GM23338 (cell line): ENCODE results near the gene PCDHB16. TPM values are rescaled to one million over a fixed set of nuclear protein-coding genes. Genes with fewer than 3 reads are reported as not detected.
"Not testable (repeated sequence)": the region's sequence is repeated elsewhere in the genome, so short reads cannot be mapped to it uniquely, and the experiment has no call there.

Experiments
- ATAC-seq: fragments of 200-7000 bp; cut with Tn5 transposase; 3 replicates; pipeline ENCODE4 v1.9.1; 2020
- DNase-seq: peaks from one replicate; pipeline ENCODE4 v3.0.0-alpha.2; 2015; ENCODE audit warnings: low spot score
- H2AFZ ChIP-seq: fragments of 200-600 bp; sonication (generic); 2 replicates; pipeline ENCODE4 v1.8.0; 2016; ENCODE audit warnings: antibody characterized with exemption, mild to moderate bottlenecking, moderate library complexity
- H3F3A ChIP-seq: fragments of 200-600 bp; sonication (generic); replicated peaks from 2 replicates; pipeline ENCODE4 v1.8.0; 2017; ENCODE audit warnings: antibody characterized with exemption, mixed run types, low read depth
- H3K27ac ChIP-seq: fragments of 200-600 bp; sonication (generic); 2 replicates; pipeline ENCODE4 v1.6.1; 2016; ENCODE audit warnings: low read depth
- H3K27me3 ChIP-seq: fragments of 200-600 bp; sonication (generic); 2 replicates; pipeline ENCODE4 v1.8.0; 2016; ENCODE audit warnings: mild to moderate bottlenecking, mixed run types, moderate library complexity; ENCODE audit not compliant: insufficient read depth
- H3K36me3 ChIP-seq: fragments of 200-600 bp; sonication (generic); 2 replicates; pipeline ENCODE4 v1.8.0; 2016; ENCODE audit warnings: mild to moderate bottlenecking; ENCODE audit not compliant: insufficient read depth
- H3K4me1 ChIP-seq: fragments of 200-600 bp; sonication (generic); 2 replicates; pipeline ENCODE4 v1.8.0; 2016; ENCODE audit warnings: mild to moderate bottlenecking, moderate library complexity; ENCODE audit not compliant: insufficient read depth
- H3K4me2 ChIP-seq: fragments of 200-600 bp; sonication (generic); 2 replicates; pipeline ENCODE4 v1.7.1; 2017; ENCODE audit warnings: mixed run types
- H3K4me3 ChIP-seq: fragments of 200-600 bp; sonication (generic); 2 replicates; pipeline ENCODE4 v1.6.1; 2016; ENCODE audit warnings: mixed run types
- H3K79me2 ChIP-seq: fragments of 200-600 bp; sonication (generic); replicated peaks from 2 replicates; pipeline ENCODE4 v1.8.0; 2017; ENCODE audit warnings: mild to moderate bottlenecking; ENCODE audit not compliant: insufficient read depth
- H3K9me2 ChIP-seq: fragments of 200-600 bp; sonication (generic); 2 replicates; pipeline ENCODE4 v1.8.0; 2017; ENCODE audit not compliant: insufficient read depth
- H4K20me1 ChIP-seq: fragments of 200-600 bp; sonication (generic); replicated peaks from 2 replicates; pipeline ENCODE4 v1.8.0; 2017; ENCODE audit warnings: mild to moderate bottlenecking; ENCODE audit not compliant: insufficient read depth
- H3K27ac Mint-ChIP-seq: 2 replicates; pipeline ENCODE4 v1.8.0; 2020; ENCODE audit warnings: inconsistent platforms, mild to moderate bottlenecking, moderate library complexity, mixed read lengths
- H3K27me3 Mint-ChIP-seq: 3 replicates; pipeline ENCODE4 v1.8.0; 2022; ENCODE audit warnings: low read depth, mild to moderate bottlenecking, moderate library complexity, mixed read lengths, inconsistent platforms; ENCODE audit not compliant: insufficient read depth, poor library complexity
- H3K36me3 Mint-ChIP-seq: 3 replicates; pipeline ENCODE4 v1.8.0; 2021; ENCODE audit warnings: low read depth, mild to moderate bottlenecking, inconsistent platforms, moderate library complexity, mixed read lengths
- H3K4me1 Mint-ChIP-seq: 3 replicates; pipeline ENCODE4 v1.8.0; 2020; ENCODE audit warnings: mild to moderate bottlenecking, inconsistent platforms, mixed read lengths
- H3K4me3 Mint-ChIP-seq: 3 replicates; pipeline ENCODE4 v1.8.0; 2021; ENCODE audit warnings: moderate library complexity, mild to moderate bottlenecking, inconsistent platforms, mixed read lengths
- H3K9me3 Mint-ChIP-seq: 3 replicates; pipeline ENCODE4 v1.8.0; 2020; ENCODE audit warnings: moderate library complexity, mild to moderate bottlenecking, inconsistent platforms, mixed read lengths
- polyA plus RNA-seq: library from polyadenylated mRNA; unstranded; fragments of >200 nt; fragmentation: Nextera tagmentation; extraction: Ambion mirVana; gene quantifications from 2 replicates; pipeline ENCODE4 v1.2.1, GENCODE V29; 2016
- total RNA-seq: library from RNA; depleted of rRNA; stranded (reverse); fragments of >200 nt; shearing (Covaris generic); gene quantifications from 2 replicates; pipeline ENCODE4 v1.2.3, GENCODE V29; 2014
- TF ChIP-seq, protein P1 (sequence below): IDR thresholded peaks from one replicate; pipeline ENCODE4 v1.6.1; 2018; ENCODE audit warnings: antibody characterized with exemption; ENCODE audit not compliant: unreplicated experiment
- TF ChIP-seq, protein P2 (sequence below), 2 experiments: fragments of 200-600 bp in 1 of 2; sonication (generic) in 1 of 2; conservative IDR thresholded peaks; 2 replicates each; pipeline versions ENCODE4 v1.5.1 to v1.6.1; 2016 to 2017; ENCODE audit warnings: antibody characterized with exemption in 2 of 2, low read depth in 2 of 2, mild to moderate bottlenecking in 2 of 2, moderate library complexity in 1 of 2

The PCDHB16 gene
- total and polyA plus RNA-seq, 2 experiments from 2014 or later = 0.92 to 2.4 TPM

DNA sequence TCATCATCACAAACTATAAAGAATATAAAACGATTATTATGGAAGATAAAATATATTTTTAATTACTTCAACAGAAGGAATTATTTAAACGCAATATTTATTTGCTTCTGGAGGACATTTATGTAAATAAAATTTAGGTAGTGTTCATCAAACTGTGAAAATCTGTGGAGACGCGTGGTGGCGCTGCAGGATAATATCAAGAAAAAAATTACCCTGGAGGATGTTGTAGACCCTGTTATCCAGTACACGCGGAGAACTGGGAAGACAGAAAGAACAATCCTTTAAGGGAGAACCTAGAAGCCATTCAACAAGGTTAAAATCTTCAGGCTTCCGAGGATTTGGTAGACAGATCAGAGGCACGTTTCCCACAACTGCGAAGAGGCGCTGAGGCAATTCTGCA, 26.3 kb downstream of the PCDHB16 start, which contains the start of gene PCDHB12:
Gene PCDHB12, plus strand, starts transcription at position 242 of the 400 bp plus-strand sequence. CDS start 189 bp downstream, outside the sequence.
- no peaks in the 10 kb centered on the region for H4K20me1 ChIP-seq
- peak within 1 kb of the TSS; percentile 60 for H3K4me3 Mint-ChIP-seq
- peak; percentile 74 for DNase-seq
- H3K4me1 ChIP-seq = no peaks in the 10 kb centered on the region
- peaks cover 10% of the 10 kb centered on the region for H3K27me3 Mint-ChIP-seq
- no peaks in the 10 kb centered on the region for H3K79me2 ChIP-seq
- H3K4me1 Mint-ChIP-seq = no peaks in the 10 kb centered on the region; the same call in 2 of the 3 replicates
- H3K27me3 ChIP-seq = no peaks in the 10 kb centered on the region
- H2AFZ ChIP-seq = peak within 1 kb of the TSS; percentile 84
- ATAC-seq = no peak
- H3K9me3 Mint-ChIP-seq = peaks cover 15% of the 10 kb centered on the region
- H3K36me3 ChIP-seq = no peaks in the 10 kb centered on the region
- TF ChIP-seq, protein P1, sequence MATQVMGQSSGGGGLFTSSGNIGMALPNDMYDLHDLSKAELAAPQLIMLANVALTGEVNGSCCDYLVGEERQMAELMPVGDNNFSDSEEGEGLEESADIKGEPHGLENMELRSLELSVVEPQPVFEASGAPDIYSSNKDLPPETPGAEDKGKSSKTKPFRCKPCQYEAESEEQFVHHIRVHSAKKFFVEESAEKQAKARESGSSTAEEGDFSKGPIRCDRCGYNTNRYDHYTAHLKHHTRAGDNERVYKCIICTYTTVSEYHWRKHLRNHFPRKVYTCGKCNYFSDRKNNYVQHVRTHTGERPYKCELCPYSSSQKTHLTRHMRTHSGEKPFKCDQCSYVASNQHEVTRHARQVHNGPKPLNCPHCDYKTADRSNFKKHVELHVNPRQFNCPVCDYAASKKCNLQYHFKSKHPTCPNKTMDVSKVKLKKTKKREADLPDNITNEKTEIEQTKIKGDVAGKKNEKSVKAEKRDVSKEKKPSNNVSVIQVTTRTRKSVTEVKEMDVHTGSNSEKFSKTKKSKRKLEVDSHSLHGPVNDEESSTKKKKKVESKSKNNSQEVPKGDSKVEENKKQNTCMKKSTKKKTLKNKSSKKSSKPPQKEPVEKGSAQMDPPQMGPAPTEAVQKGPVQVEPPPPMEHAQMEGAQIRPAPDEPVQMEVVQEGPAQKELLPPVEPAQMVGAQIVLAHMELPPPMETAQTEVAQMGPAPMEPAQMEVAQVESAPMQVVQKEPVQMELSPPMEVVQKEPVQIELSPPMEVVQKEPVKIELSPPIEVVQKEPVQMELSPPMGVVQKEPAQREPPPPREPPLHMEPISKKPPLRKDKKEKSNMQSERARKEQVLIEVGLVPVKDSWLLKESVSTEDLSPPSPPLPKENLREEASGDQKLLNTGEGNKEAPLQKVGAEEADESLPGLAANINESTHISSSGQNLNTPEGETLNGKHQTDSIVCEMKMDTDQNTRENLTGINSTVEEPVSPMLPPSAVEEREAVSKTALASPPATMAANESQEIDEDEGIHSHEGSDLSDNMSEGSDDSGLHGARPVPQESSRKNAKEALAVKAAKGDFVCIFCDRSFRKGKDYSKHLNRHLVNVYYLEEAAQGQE = no peak
- TF ChIP-seq, protein P2, sequence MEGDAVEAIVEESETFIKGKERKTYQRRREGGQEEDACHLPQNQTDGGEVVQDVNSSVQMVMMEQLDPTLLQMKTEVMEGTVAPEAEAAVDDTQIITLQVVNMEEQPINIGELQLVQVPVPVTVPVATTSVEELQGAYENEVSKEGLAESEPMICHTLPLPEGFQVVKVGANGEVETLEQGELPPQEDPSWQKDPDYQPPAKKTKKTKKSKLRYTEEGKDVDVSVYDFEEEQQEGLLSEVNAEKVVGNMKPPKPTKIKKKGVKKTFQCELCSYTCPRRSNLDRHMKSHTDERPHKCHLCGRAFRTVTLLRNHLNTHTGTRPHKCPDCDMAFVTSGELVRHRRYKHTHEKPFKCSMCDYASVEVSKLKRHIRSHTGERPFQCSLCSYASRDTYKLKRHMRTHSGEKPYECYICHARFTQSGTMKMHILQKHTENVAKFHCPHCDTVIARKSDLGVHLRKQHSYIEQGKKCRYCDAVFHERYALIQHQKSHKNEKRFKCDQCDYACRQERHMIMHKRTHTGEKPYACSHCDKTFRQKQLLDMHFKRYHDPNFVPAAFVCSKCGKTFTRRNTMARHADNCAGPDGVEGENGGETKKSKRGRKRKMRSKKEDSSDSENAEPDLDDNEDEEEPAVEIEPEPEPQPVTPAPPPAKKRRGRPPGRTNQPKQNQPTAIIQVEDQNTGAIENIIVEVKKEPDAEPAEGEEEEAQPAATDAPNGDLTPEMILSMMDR (conservative IDR thresholded peaks at IDR 0.05; ENCODE audit: low read depth in 2 of 2) = peak; percentile 59 to 71
- peak within 1 kb of the TSS; percentile 43 for H3K4me3 ChIP-seq
- no peak within 1 kb of the TSS for H3K27ac Mint-ChIP-seq
- no peaks in the 10 kb centered on the region for H3F3A ChIP-seq
- H3K9me2 ChIP-seq = no peaks in the 10 kb centered on the region
- H3K4me2 ChIP-seq = peak within 1 kb of the TSS; percentile 67
- H3K36me3 Mint-ChIP-seq = peaks cover 10% of the 10 kb centered on the region
- no peak within 1 kb of the TSS for H3K27ac ChIP-seq

DNA sequence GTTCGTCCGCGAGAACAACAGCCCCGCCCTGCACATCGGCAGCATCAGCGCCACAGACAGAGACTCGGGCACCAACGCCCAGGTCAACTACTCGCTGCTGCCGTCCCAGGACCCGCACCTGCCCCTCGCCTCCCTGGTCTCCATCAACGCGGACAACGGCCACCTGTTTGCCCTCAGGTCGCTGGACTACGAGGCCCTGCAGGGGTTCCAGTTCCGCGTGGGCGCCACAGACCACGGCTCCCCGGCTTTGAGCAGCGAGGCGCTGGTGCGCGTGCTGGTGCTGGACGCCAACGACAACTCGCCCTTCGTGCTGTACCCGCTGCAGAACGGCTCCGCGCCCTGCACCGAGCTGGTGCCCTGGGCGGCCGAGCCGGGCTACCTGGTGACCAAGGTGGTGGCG, 28.1 kb downstream of the PCDHB16 start:
- H3K27ac ChIP-seq, H3K4me3 ChIP-seq, DNase-seq, H3F3A ChIP-seq, H3K36me3 ChIP-seq, H3K4me1 ChIP-seq, H4K20me1 ChIP-seq, H3K27me3 Mint-ChIP-seq, H3K27ac Mint-ChIP-seq, H3K4me2 ChIP-seq, H3K9me2 ChIP-seq, H3K4me1 Mint-ChIP-seq, H3K4me3 Mint-ChIP-seq, H3K79me2 ChIP-seq, H2AFZ ChIP-seq, H3K27me3 ChIP-seq, ATAC-seq: not testable (repeated sequence)
- H3K9me3 Mint-ChIP-seq = peaks cover 28% of the 10 kb centered on the region
- peaks cover 20% of the 10 kb centered on the region for H3K36me3 Mint-ChIP-seq

DNA sequence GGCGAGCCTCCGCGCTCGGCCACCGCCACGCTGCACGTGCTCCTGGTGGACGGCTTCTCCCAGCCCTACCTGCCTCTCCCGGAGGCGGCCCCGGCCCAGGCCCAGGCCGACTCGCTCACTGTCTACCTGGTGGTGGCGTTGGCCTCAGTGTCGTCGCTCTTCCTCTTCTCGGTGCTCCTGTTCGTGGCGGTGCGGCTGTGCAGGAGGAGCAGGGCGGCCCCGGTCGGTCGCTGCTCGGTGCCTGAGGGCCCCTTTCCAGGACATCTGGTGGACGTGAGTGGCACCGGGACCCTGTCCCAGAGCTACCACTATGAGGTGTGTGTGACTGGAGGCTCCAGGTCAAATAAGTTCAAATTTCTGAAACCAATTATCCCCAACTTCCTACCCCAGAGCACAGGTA, 28.7 kb downstream of the PCDHB16 start:
- not testable (repeated sequence) for H4K20me1 ChIP-seq, H3K4me1 ChIP-seq, ATAC-seq, H3K27ac ChIP-seq, H3K9me2 ChIP-seq, H3K27ac Mint-ChIP-seq, H3K4me3 ChIP-seq, H2AFZ ChIP-seq, H3K4me2 ChIP-seq, H3K4me3 Mint-ChIP-seq, H3K27me3 Mint-ChIP-seq, H3F3A ChIP-seq, DNase-seq, H3K79me2 ChIP-seq, H3K4me1 Mint-ChIP-seq, H3K27me3 ChIP-seq, H3K36me3 ChIP-seq
- Mint-ChIP-seq H3K9me3 (peaks cover 30% of the 10 kb centered on the region), H3K36me3 (peaks cover 22% of the 10 kb centered on the region)
